ENCODE data around the gene FGR.

Gene FGR

GRCh38 chr1:27566462-27567145, 68.4 kb downstream of the FGR start:
- Histone ChIP-seq H3K9me3 (replicated peaks in 1 of 2; ENCODE audit: control insufficient read depth in 2 of 2, insufficient read depth in 1 of 2, low read depth in 1 of 2, low read length in 2 of 2) (no peaks in the 10 kb centered on the region), H3K4me3 (ENCODE audit: low read length in 2 of 2) (peak overlapping the region in 1 of 2 donors; percentile 16), H3K4me2 (ENCODE audit: insufficient read depth, low read length, poor library complexity, severe bottlenecking) (peak overlapping the region; percentile 60), H2BK15ac (ENCODE audit: low read length) (peak overlapping the region; percentile 92), H2BK12ac (ENCODE audit: low read length) (peak overlapping the region; percentile 94), H2BK120ac (ENCODE audit: low read depth, low read length) (peak overlapping the region; percentile 91), H3K36me3 (replicated peaks in 1 of 2; ENCODE audit: control insufficient read depth in 2 of 2, insufficient read depth in 2 of 2, low read length in 2 of 2) (peaks cover 2 to 6% of the 10 kb centered on the region in 2 donors), H4K91ac (ENCODE audit: low read depth, low read length, poor library complexity) (peak overlapping the region; percentile 88), H3K27ac (replicated peaks; ENCODE audit: low read length) (peak overlapping the region; percentile 100), H2BK5ac (ENCODE audit: low read length) (peak overlapping the region; percentile 97), H3K14ac (ENCODE audit: low read length) (peak overlapping the region; percentile 94), H3K9ac (ENCODE audit: low read depth, low read length, poor library complexity) (peak overlapping the region; percentile 73), H4K8ac (ENCODE audit: low read depth, low read length) (peak overlapping the region; percentile 45), H3K79me1 (ENCODE audit: low read depth, low read length) (peaks cover 29% of the 10 kb centered on the region), H3K4me1 (ENCODE audit: control insufficient read depth in 2 of 2, insufficient read depth in 1 of 2, low read depth in 1 of 2, low read length in 2 of 2) (peaks cover 79 to 89% of the 10 kb centered on the region in 2 donors), H3K23ac (ENCODE audit: low read depth, low read length, poor library complexity) (peak overlapping the region; percentile 45), H3K27me3 (ENCODE audit: control insufficient read depth in 3 of 3, insufficient read depth in 3 of 3, low read depth in 1 of 3, low read length in 3 of 3) (no peaks in the 10 kb centered on the region), H3K18ac (ENCODE audit: low read length) (peak overlapping the region; percentile 99), H2AK5ac (ENCODE audit: low read depth, low read length) (peak overlapping the region; percentile 99), H2AFZ (ENCODE audit: low read length) (no peak overlapping the region), H3K4ac (ENCODE audit: low read length) (peak overlapping the region; percentile 30)
- WGBS, 2 donors (ENCODE audit: extremely low coverage in 2 of 2, insufficient read length in 2 of 2, insufficient replicate concordance in 1 of 2), result no CpG with 5 or more reads among the region's 13 CpGs
- peak; percentile 37 for DNase-seq (ENCODE audit: low spot score)

DNA sequence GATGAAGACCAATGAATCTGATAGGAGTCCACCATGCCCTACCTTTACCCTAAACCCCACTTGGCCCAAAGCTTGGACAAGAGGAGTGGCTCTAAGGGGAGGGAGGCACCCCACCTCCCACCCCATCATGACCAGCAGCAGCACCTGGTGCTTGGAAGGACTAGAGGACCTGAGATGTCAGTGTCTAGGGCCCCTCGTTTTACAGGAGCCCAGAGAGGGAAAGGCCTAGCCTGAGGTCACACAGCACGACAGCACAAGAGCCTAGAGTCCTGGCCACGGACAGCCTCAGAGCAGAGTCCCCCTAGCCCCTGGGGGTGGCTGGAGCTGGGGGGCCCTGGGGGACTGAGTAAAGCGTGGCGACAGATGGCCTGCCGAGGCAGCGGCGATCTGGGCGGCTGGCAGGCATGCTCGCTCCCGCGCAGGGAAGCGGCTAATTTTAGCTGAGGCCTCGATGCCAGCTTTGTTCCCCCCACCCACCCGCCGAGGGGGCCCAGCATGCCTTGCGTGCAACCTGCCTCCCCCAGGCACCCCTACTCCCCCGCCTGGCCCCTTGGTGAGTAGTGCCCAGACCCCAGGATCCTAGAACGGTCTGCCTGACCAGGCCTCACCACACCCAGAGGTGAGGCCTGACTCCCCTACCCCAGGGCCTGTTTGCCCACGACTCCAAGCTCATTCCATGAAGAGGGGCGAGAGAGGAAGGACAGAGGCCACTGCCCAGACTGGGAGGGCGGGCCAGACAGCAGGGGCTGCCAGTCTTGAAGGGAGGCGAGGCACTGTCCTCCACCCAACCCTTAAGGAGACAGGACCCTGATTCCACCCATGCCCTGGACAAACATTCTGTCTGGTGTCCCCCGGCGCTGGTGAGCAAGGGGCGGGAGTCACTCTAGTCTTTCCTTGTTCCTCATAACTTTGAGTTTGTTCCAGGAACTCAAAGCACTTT, 70.0 kb downstream of the FGR start:
- no peak overlapping the region for H2AFZ ChIP-seq (ENCODE audit: low read length)
- H3K4ac ChIP-seq (ENCODE audit: low read length), result no peak overlapping the region
- H3K9me3 ChIP-seq (replicated peaks in 1 of 2; ENCODE audit: control insufficient read depth in 2 of 2, insufficient read depth in 1 of 2, low read depth in 1 of 2, low read length in 2 of 2), result no peaks in the 10 kb centered on the region
- H2AK5ac ChIP-seq (ENCODE audit: low read depth, low read length), result peak overlapping the region; percentile 87
- peak overlapping the region; percentile 89 for H3K18ac ChIP-seq (ENCODE audit: low read length)
- no peak overlapping the region for H3K4me3 ChIP-seq (ENCODE audit: low read length in 2 of 2)
- no peak overlapping the region for H4K91ac ChIP-seq (ENCODE audit: low read depth, low read length, poor library complexity)
- H3K14ac ChIP-seq (ENCODE audit: low read length), result no peak overlapping the region
- peak overlapping the region; percentile 22 for H2BK120ac ChIP-seq (ENCODE audit: low read depth, low read length)
- peak overlapping the region; percentile 100 for H3K27ac ChIP-seq (replicated peaks; ENCODE audit: low read length)
- no peak for DNase-seq (ENCODE audit: low spot score)
- no peak overlapping the region for H4K8ac ChIP-seq (ENCODE audit: low read depth, low read length)
- no peak overlapping the region for H2BK5ac ChIP-seq (ENCODE audit: low read length)
- peaks cover 38% of the 10 kb centered on the region for H3K79me1 ChIP-seq (ENCODE audit: low read depth, low read length)
- H3K23ac ChIP-seq (ENCODE audit: low read depth, low read length, poor library complexity), result no peak overlapping the region
- peak overlapping the region; percentile 66 for H3K9ac ChIP-seq (ENCODE audit: low read depth, low read length, poor library complexity)
- peak overlapping the region; percentile 34 for H2BK15ac ChIP-seq (ENCODE audit: low read length)
- peaks cover 2 to 9% of the 10 kb centered on the region in 2 donors for H3K36me3 ChIP-seq (replicated peaks in 1 of 2; ENCODE audit: control insufficient read depth in 2 of 2, insufficient read depth in 2 of 2, low read length in 2 of 2)
- no peak overlapping the region for H3K4me2 ChIP-seq (ENCODE audit: insufficient read depth, low read length, poor library complexity, severe bottlenecking)
- H3K4me1 ChIP-seq (ENCODE audit: control insufficient read depth in 2 of 2, insufficient read depth in 1 of 2, low read depth in 1 of 2, low read length in 2 of 2), result peaks cover 84 to 91% of the 10 kb centered on the region in 2 donors
- H3K27me3 ChIP-seq (ENCODE audit: control insufficient read depth in 3 of 3, insufficient read depth in 3 of 3, low read depth in 1 of 3, low read length in 3 of 3), result no peaks in the 10 kb centered on the region
- peak overlapping the region; percentile 33 for H2BK12ac ChIP-seq (ENCODE audit: low read length)
- no CpG with 5 or more reads among the region's 26 CpGs for WGBS, 2 donors (ENCODE audit: extremely low coverage in 2 of 2, insufficient read length in 2 of 2, insufficient replicate concordance in 1 of 2)

- Histone ChIP-seq H3K4me3 (ENCODE audit: low read length in 2 of 2) (no peak overlapping the region), H3K9ac (ENCODE audit: low read depth, low read length, poor library complexity) (peak overlapping the region; percentile 35), H3K79me1 (ENCODE audit: low read depth, low read length) (peaks cover 37% of the 10 kb centered on the region), H3K36me3 (replicated peaks in 1 of 2; ENCODE audit: control insufficient read depth in 2 of 2, insufficient read depth in 2 of 2, low read length in 2 of 2) (peaks cover 2 to 9% of the 10 kb centered on the region in 2 donors), H3K4me1 (ENCODE audit: control insufficient read depth in 2 of 2, insufficient read depth in 1 of 2, low read depth in 1 of 2, low read length in 2 of 2) (peaks cover 75 to 86% of the 10 kb centered on the region in 2 donors), H3K4me2 (ENCODE audit: insufficient read depth, low read length, poor library complexity, severe bottlenecking) (no peak overlapping the region), H3K9me3 (replicated peaks in 1 of 2; ENCODE audit: control insufficient read depth in 2 of 2, insufficient read depth in 1 of 2, low read depth in 1 of 2, low read length in 2 of 2) (no peaks in the 10 kb centered on the region), H3K14ac (ENCODE audit: low read length) (no peak overlapping the region), H2BK12ac (ENCODE audit: low read length) (peak overlapping the region; percentile 87), H3K27ac (replicated peaks; ENCODE audit: low read length) (no peak overlapping the region), H2AK5ac (ENCODE audit: low read depth, low read length) (peak overlapping the region; percentile 48), H3K18ac (ENCODE audit: low read length) (peak overlapping the region; percentile 86), H2BK120ac (ENCODE audit: low read depth, low read length) (no peak overlapping the region), H4K8ac (ENCODE audit: low read depth, low read length) (no peak overlapping the region), H2BK5ac (ENCODE audit: low read length) (no peak overlapping the region), H2BK15ac (ENCODE audit: low read length) (peak overlapping the region; percentile 25), H3K4ac (ENCODE audit: low read length) (no peak overlapping the region), H3K23ac (ENCODE audit: low read depth, low read length, poor library complexity) (peak overlapping the region; percentile 66), H4K91ac (ENCODE audit: low read depth, low read length, poor library complexity) (no peak overlapping the region), H2AFZ (ENCODE audit: low read length) (no peak overlapping the region), H3K27me3 (ENCODE audit: control insufficient read depth in 3 of 3, insufficient read depth in 3 of 3, low read depth in 1 of 3, low read length in 3 of 3) (no peaks in the 10 kb centered on the region)
- DNase-seq (ENCODE audit: low spot score), result no peak
- no CpG with 5 or more reads among the region's 10 CpGs for WGBS, 2 donors (ENCODE audit: extremely low coverage in 2 of 2, insufficient read length in 2 of 2, insufficient replicate concordance in 1 of 2)
These were observed 71.2 kb downstream of the FGR start for GRCh38 chr1:27563591-27564471.

Measured in neuronal stem cell (in vitro differentiated cells).